Ishikawa (cell line): ENCODE measurements around the gene LOXL4.

Experiments used
- CEBPB ChIP-seq: IDR thresholded peaks from 2 replicates; pipeline ENCODE4 v1.6.1; 2012
- CREB1 ChIP-seq: IDR thresholded peaks from 2 replicates; pipeline ENCODE4 v1.6.1; 2012; ENCODE audit warnings: low read depth
- EGR1 ChIP-seq: IDR thresholded peaks from 2 replicates; pipeline ENCODE4 v1.6.1; 2012
- EP300 ChIP-seq: IDR thresholded peaks from 2 replicates; pipeline ENCODE4 v1.6.1; 2012; ENCODE audit warnings: borderline replicate concordance
- FOXM1 ChIP-seq: IDR thresholded peaks from 2 replicates; pipeline ENCODE4 v1.6.1; 2012; ENCODE audit warnings: low read depth, borderline replicate concordance
- NFIC ChIP-seq: IDR thresholded peaks from 2 replicates; pipeline ENCODE4 v1.6.1; 2012
- RAD21 ChIP-seq: IDR thresholded peaks from 2 replicates; pipeline ENCODE4 v1.6.1; 2012; ENCODE audit warnings: low read depth
- TAF1 ChIP-seq: IDR thresholded peaks from 2 replicates; pipeline ENCODE4 v1.6.1; 2012; ENCODE audit warnings: low read depth, mild to moderate bottlenecking
- TCF12 ChIP-seq: IDR thresholded peaks from 2 replicates; pipeline ENCODE4 v1.6.1; 2012; ENCODE audit warnings: low read depth
- TEAD4 ChIP-seq: IDR thresholded peaks from 2 replicates; pipeline ENCODE4 v1.6.1; 2012
- YY1 ChIP-seq: IDR thresholded peaks from 2 replicates; pipeline ENCODE4 v1.6.1; 2012; ENCODE audit warnings: low read depth
- ZBTB7A ChIP-seq: IDR thresholded peaks from 2 replicates; pipeline ENCODE4 v1.6.1; 2012; ENCODE audit warnings: low read depth
- TF ChIP-seq, protein P1 (sequence below): IDR thresholded peaks from 2 replicates; pipeline ENCODE4 v1.6.1; 2012
- TF ChIP-seq, protein P2 (sequence below): IDR thresholded peaks from 2 replicates; pipeline ENCODE4 v1.6.1; 2012; ENCODE audit warnings: low read depth, mild to moderate bottlenecking
- TF ChIP-seq, protein P3 (sequence below): IDR thresholded peaks from 2 replicates; pipeline ENCODE4 v1.6.1; 2012

The LOXL4 gene

DNA sequence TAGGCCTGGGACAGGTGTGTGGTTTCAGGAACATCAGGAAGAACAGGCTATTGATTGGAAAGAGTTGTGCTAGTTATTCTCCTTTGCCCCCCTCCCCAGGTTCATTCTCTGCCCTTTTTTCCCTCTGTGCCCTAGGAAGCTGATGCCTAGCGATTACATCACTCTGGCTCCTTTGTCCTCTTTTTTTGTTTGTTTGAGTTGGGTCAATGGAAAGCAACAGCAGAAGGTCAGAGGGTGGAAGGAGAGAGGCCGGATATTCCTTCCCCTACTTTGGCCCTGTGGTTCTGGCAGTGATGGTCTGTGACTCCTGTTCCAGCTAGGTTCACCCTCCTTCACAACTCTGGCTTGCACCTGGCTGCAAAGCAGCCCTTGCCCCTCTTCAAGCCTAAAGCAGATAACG is 18.9 kb downstream of the LOXL4 start:
- TF ChIP-seq ZBTB7A (no peak), EP300 (no peak), FOXM1 (no peak), CEBPB (no peak), NFIC (no peak), TCF12 (no peak), EGR1 (no peak), TEAD4 (no peak)
- TF ChIP-seq, protein P1, sequence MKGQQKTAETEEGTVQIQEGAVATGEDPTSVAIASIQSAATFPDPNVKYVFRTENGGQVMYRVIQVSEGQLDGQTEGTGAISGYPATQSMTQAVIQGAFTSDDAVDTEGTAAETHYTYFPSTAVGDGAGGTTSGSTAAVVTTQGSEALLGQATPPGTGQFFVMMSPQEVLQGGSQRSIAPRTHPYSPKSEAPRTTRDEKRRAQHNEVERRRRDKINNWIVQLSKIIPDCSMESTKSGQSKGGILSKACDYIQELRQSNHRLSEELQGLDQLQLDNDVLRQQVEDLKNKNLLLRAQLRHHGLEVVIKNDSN = no peak

DNA sequence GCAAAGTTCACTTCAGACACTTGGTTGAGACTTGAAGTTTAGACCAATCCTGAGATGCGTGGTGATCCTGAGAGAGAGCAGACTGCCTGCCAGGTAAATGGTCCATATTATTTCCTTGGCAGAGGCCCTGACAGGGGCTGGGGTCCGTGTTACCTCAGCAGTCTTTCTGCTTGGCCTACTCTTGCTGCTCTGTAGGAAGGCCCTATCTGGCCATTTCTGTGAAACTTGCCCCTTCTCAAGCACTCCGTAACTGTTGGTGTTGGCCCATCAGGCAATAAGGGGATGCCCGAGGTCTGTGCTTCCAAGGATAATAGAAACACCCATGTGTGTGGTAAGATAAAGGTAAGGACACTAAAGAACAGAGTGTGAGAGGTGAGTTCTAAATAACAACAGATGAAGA is 20.0 kb downstream of the LOXL4 start:
- TF ChIP-seq TCF12 (no peak), NFIC (no peak), TEAD4 (no peak), ZBTB7A (no peak), FOXM1 (no peak), RAD21 (no peak), EGR1 (no peak), EP300 (no peak), YY1 (no peak), CREB1 (no peak), TAF1 (no peak)
- TF ChIP-seq, protein P2, sequence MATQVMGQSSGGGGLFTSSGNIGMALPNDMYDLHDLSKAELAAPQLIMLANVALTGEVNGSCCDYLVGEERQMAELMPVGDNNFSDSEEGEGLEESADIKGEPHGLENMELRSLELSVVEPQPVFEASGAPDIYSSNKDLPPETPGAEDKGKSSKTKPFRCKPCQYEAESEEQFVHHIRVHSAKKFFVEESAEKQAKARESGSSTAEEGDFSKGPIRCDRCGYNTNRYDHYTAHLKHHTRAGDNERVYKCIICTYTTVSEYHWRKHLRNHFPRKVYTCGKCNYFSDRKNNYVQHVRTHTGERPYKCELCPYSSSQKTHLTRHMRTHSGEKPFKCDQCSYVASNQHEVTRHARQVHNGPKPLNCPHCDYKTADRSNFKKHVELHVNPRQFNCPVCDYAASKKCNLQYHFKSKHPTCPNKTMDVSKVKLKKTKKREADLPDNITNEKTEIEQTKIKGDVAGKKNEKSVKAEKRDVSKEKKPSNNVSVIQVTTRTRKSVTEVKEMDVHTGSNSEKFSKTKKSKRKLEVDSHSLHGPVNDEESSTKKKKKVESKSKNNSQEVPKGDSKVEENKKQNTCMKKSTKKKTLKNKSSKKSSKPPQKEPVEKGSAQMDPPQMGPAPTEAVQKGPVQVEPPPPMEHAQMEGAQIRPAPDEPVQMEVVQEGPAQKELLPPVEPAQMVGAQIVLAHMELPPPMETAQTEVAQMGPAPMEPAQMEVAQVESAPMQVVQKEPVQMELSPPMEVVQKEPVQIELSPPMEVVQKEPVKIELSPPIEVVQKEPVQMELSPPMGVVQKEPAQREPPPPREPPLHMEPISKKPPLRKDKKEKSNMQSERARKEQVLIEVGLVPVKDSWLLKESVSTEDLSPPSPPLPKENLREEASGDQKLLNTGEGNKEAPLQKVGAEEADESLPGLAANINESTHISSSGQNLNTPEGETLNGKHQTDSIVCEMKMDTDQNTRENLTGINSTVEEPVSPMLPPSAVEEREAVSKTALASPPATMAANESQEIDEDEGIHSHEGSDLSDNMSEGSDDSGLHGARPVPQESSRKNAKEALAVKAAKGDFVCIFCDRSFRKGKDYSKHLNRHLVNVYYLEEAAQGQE = no peak
- TF ChIP-seq, protein P1 = no peak
- TF ChIP-seq, protein P3, sequence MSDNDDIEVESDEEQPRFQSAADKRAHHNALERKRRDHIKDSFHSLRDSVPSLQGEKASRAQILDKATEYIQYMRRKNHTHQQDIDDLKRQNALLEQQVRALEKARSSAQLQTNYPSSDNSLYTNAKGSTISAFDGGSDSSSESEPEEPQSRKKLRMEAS = no peak

DNA sequence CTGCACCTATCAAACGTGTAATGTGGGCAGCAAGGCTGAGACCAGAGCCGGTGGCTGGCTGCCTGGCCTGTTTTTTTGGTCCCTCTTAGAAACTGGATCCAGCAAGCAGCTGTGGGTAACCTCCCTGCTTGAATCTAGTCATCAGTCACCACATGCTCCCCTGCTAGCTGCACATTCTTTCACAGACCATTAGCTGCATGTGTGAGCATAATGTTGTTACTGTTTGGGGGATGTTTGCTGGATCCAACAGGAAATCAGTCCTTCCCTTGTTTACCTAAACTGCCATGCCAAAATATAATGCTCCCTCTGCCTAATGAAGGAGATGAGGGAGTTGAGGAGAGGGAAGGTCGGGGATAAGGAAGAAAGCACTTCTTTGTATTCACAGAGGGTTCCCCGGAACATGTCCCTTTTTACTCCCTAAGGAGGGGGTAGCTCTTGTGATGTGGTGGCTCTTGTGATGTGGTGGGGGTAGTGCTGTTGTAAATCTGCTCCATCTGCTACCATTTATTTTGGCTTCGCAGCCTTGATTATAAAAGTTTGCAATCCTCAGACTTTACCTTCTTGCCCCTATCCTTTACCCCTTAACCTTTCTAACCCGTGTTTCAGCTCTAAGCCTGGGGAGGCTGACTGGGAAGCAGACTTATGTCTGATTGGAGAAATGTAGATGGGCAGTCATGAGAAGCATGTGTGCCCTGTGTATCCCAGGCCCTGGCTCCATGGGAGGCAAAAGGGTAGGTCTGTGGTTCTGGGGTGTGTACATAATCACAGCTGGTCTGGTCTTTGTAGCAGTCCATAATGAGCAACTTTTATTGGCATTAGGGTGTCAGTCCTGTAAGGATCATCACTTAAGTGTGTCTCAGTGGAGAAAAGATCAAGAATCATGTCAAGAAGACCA is 20.8 kb downstream of the LOXL4 start:
- TF ChIP-seq NFIC (no peak), TCF12 (peak; percentile 75), EP300 (peak; percentile 52; the same call in 1 of the 2 replicates), TEAD4 (peak; percentile 54), YY1 (no peak)
- TF ChIP-seq, protein P3 = 0 out of 2 replicates have a peak, but pooled peaks have one; percentile 52

DNA sequence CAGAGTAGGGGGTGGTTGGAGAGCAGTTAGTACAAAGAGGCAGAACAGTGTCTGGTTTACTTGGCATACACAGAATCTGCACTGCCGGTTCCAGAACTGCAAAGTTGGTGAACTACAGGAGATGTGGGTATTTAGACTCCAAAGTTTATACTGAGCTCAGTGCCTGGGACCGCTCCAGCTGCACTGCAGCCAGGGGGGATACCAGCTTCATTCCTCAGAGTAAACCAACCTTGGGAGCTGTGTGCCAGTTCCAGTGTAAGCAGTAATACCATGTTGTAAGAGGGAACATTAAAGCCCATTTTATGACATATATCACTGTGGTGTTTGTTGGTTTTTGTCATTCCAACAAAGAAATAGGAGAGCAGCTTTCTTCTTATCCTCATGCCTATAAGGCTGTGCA is 23.4 kb downstream of the LOXL4 start:
- TF ChIP-seq, protein P1 = no peak
- TF ChIP-seq CREB1 (no peak), TAF1 (no peak), TCF12 (no peak), EGR1 (no peak), YY1 (no peak), RAD21 (no peak), CEBPB (no peak), FOXM1 (no peak), TEAD4 (no peak), EP300 (no peak), NFIC (no peak), ZBTB7A (no peak)
- TF ChIP-seq, protein P2 = no peak
- TF ChIP-seq, protein P3 = no peak

DNA sequence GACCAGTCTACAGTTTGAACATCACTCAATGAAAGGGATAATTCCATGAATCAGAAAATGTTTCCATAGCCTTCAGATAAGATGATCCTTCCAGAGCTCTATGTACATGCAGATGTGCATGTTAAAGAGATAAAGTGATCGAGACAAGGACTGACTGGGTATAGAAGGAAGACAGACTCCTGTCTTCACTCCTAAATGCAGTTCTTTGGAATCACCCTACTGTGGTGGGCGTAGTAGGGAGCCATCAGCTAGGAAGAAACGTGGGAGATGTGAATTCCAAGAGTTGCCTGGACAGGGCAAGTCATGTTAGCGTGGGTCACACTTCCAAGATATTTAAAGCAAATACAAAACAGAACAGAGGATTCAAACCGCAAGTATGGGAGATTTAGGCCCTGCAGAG is 23.9 kb downstream of the LOXL4 start:
- TF ChIP-seq EP300 = no peak
- no peak for TF ChIP-seq RAD21
- no peak for TF ChIP-seq FOXM1
- TF ChIP-seq, protein P2 = no peak
- TF ChIP-seq TAF1 = no peak
- TF ChIP-seq TCF12 = no peak
- no peak for TF ChIP-seq EGR1
- TF ChIP-seq CEBPB = no peak
- no peak for TF ChIP-seq YY1
- TF ChIP-seq, protein P3 = no peak
- no peak for TF ChIP-seq NFIC
- no peak for TF ChIP-seq ZBTB7A
- TF ChIP-seq, protein P1 = no peak
- no peak for TF ChIP-seq TEAD4
- no peak for TF ChIP-seq CREB1
